H1 (cell line): ENCODE data around the gene ZC3H7B. TPM values are rescaled to one million over a fixed set of nuclear protein-coding genes. Genes with fewer than 3 reads are reported as not detected.

ENCODE experiments used
- CBX5 ChIP-seq: fragments of 300-800, 300-1000 bp; sonication (generic); IDR thresholded peaks from 2 replicates; pipeline ENCODE4 v1.7.1; 2016; ENCODE audit warnings: antibody characterized with exemption, low read length, low read depth
- polyA plus RNA-seq, 7 experiments: library from polyadenylated mRNA; depleted of rRNA in 3 of 7; stranded (reverse) in 5 of 7; unstranded in 2 of 7; fragments of >200 nt in 5 of 7; fragments of 200-250 nt in 2 of 7; gene quantifications; 1 replicate in 5 of 7; 2 replicates in 1 of 7; 4 replicates in 1 of 7; pipeline versions ENCODE4 v1.2.1 to v1.2.3, GENCODE V29; 2011 to 2013; ENCODE audit warnings: missing spikeins in 2 of 7, mixed read lengths in 2 of 7
- total RNA-seq: library from RNA; stranded (reverse); fragmentation: NEBNext Ultra II Directional; extraction: Animal tissue kit (Norgen Biotek cat#: 25700); gene quantifications from 2 replicates; pipeline ENCODE4 v1.2.1, GENCODE V29; 2021

Gene ZC3H7B
- total and polyA plus RNA-seq, 2 of the 8 experiments (the other 6 are each of a cell fraction or from before 2014, with no cell fraction given): 35.5 to 78.6 TPM

GRCh38 chr22:41273128-41273527 lies 28.2 kb upstream of the ZC3H7B start (continued):
- TF ChIP-seq CBX5: no peak
- TF ChIP-seq, all 59 proteins: peak for 0
